Colonic mucosa (tissue), 4 donors: ENCODE measurements around the gene ZNF697. TPM values are rescaled to one million over a fixed set of nuclear protein-coding genes. Genes with fewer than 3 reads are reported as not detected.
A peak's percentile ranks its signal among the peaks of the same experiment; 100 is the strongest.
"Not testable (repeated sequence)": the region's sequence is repeated elsewhere in the genome, so short reads cannot be mapped to it uniquely, and the experiment has no call there.

Experiments used
- DNase-seq: peaks from one replicate; pipeline ENCODE4 v3.0.0-alpha.2; 2020
- H3K27ac ChIP-seq: fragments of 200-600 bp; one replicate; pipeline ENCODE4 v1.8.0; 2021
- H3K27me3 ChIP-seq: fragments of 200-600 bp; one replicate; pipeline ENCODE4 v1.8.0; 2021
- H3K36me3 ChIP-seq: fragments of 200-600 bp; one replicate; pipeline ENCODE4 v1.8.0; 2021
- H3K4me1 ChIP-seq: fragments of 200-600 bp; one replicate; pipeline ENCODE4 v1.8.0; 2021; ENCODE audit warnings: mild to moderate bottlenecking
- H3K4me3 ChIP-seq: fragments of 200-600 bp; one replicate; pipeline ENCODE4 v1.8.0; 2021
- H3K9ac ChIP-seq, 2 donors: one replicate each; pipeline ENCODE4 v1.7.0; 2013; ENCODE audit warnings: control low read depth in 2 of 2, low read depth in 2 of 2, low read length in 2 of 2
- H3K9me3 ChIP-seq: fragments of 200-600 bp; one replicate; pipeline ENCODE4 v1.8.0; 2021
- intact Hi-C: fragments of 100-400 bp; cut with DNase I; formaldehyde crosslinking; loops from one replicate; pipeline ENCODE4 v1.14.1; 2022
- total RNA-seq, 2 donors: library from RNA; stranded (reverse); fragmentation: NEBNext Ultra II Directional in 1 of 2; extraction: Animal tissue kit (Norgen Biotek cat#: 25700) in 1 of 2; gene quantifications; one replicate each; pipeline ENCODE4 v1.2.1, GENCODE V29; 2021
- TF ChIP-seq, protein P1 (sequence below): fragments of 200-600 bp; IDR thresholded peaks from one replicate; pipeline ENCODE4 v1.8.0; 2022; ENCODE audit warnings: antibody characterized with exemption, mild to moderate bottlenecking
- donor health status: healthy.
- donor health status: DM: no; HTN: no; CAD: no.
- donor health status: DM: no; HTN: no; CAD: no.

Gene ZNF697
- total RNA-seq, 2 donors from 2014 or later: 2.1 to 3.2 TPM

DNA sequence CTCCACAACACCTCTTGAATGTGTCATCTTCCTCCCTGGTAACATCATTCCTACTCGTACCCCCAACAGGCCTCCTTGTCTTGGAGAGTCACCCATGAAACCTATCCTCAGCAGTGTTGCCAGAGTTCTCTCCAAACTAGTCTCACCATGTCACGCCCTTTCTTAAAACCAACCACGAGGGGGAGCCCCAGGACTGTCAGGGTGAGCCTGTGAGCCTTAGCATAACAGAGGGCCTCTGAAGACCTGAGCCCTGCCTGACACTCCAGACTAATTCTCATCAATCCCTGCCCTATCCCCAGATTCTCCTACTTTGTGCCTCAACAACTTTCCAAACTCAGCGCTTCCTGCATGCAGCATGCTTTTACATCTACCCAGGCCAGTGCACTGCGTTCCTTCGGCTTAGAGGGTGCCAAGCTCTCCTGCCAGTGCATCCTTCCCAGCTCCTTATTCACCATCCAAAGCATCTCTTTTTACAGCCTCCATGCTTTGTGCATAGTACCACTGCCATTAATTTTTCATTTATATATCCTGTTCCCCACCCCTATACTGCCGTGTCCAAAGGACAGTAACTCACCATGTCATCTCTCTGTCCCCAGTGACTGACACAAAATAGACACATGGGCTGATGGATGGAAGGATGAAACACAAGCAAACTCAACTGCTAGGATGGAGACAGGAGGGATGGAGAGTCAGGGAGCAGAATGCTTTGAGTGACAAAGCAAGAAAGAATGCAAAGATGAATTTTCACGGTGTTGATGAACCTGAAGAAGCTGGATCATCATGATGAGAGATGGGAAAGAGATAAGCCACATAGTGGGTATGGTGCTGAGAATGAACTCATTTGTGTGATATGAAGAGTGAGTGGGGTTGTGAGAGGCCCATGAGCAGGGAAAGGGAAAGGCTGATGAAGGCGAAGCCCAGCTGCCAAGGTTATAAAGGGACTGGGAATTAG lies 34.0 kb downstream of the ZNF697 start:
- Histone ChIP-seq H3K27me3 (no peaks in the 10 kb centered on the region), H3K27ac (no peak overlapping the region), H3K4me1 (no peaks in the 10 kb centered on the region), H3K4me3 (no peak overlapping the region), H3K9ac (peak overlapping the region in 1 of 2 donors; percentile 7), H3K9me3 (no peaks in the 10 kb centered on the region), H3K36me3 (no peaks in the 10 kb centered on the region)
- TF ChIP-seq, protein P1, sequence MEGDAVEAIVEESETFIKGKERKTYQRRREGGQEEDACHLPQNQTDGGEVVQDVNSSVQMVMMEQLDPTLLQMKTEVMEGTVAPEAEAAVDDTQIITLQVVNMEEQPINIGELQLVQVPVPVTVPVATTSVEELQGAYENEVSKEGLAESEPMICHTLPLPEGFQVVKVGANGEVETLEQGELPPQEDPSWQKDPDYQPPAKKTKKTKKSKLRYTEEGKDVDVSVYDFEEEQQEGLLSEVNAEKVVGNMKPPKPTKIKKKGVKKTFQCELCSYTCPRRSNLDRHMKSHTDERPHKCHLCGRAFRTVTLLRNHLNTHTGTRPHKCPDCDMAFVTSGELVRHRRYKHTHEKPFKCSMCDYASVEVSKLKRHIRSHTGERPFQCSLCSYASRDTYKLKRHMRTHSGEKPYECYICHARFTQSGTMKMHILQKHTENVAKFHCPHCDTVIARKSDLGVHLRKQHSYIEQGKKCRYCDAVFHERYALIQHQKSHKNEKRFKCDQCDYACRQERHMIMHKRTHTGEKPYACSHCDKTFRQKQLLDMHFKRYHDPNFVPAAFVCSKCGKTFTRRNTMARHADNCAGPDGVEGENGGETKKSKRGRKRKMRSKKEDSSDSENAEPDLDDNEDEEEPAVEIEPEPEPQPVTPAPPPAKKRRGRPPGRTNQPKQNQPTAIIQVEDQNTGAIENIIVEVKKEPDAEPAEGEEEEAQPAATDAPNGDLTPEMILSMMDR: peak; percentile 63
- DNase-seq: peak; percentile 90
- intact Hi-C loops: loop anchor here (5.0 kb wide), 2 partner anchors 48 to 63 kb away; no protein-coding TSS in a partner anchor

DNA sequence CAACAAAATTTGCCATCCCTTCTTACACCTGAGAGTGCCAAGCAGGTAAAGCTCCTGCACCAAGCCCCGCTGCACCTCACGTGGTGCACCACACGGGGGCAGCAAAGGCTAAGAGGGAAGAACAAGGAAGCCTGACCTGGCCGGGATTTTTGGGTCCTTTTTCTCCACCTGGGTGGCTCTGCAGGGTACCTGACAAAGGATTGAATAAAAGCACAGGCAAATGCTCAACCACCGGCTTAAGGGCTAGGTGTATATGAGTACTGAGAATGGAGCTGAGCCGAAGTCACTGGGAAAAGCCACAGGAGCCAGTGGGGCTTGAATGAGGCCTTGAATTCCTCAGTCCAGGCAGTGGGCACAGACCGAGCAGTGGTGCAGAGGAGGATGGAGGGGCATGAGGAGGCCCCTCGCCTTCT lies 36.4 kb downstream of the ZNF697 start:
- Histone ChIP-seq H3K4me1 (no peaks in the 10 kb centered on the region), H3K27ac (no peak overlapping the region), H3K27me3 (no peaks in the 10 kb centered on the region), H3K36me3 (no peaks in the 10 kb centered on the region), H3K4me3 (no peak overlapping the region), H3K9ac (no peak overlapping the region), H3K9me3 (no peaks in the 10 kb centered on the region)
- TF ChIP-seq, protein P1: peak; percentile 95
- DNase-seq: peak; percentile 92
- intact Hi-C loops: loop anchor here (5.0 kb wide), 2 partner anchors 51 to 66 kb away; no protein-coding TSS in a partner anchor

DNA sequence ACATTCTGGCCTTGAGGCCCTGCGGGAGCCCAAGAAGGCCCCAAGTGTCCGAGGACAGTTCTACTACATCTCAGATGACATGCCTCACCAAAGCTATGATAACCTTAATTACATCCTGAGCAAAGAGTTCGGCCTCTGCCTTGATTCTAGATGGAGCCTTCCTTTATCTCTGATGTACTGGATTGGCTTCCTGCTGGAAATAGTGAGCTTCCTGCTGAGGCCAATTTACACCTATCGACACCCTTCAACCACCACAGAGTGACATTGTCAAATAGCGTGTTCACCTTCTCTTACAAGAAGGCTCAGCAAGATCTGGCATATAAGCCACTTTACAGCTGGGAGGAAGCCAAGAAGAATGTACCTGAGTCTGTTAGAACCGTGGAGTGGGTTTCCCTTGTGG lies 39.2 kb downstream of the ZNF697 start:
- H3K4me1 ChIP-seq, H3K27me3 ChIP-seq, H3K4me3 ChIP-seq, intact Hi-C loops, H3K36me3 ChIP-seq, H3K9me3 ChIP-seq, H3K27ac ChIP-seq, DNase-seq, H3K9ac ChIP-seq: not testable (repeated sequence)

DNA sequence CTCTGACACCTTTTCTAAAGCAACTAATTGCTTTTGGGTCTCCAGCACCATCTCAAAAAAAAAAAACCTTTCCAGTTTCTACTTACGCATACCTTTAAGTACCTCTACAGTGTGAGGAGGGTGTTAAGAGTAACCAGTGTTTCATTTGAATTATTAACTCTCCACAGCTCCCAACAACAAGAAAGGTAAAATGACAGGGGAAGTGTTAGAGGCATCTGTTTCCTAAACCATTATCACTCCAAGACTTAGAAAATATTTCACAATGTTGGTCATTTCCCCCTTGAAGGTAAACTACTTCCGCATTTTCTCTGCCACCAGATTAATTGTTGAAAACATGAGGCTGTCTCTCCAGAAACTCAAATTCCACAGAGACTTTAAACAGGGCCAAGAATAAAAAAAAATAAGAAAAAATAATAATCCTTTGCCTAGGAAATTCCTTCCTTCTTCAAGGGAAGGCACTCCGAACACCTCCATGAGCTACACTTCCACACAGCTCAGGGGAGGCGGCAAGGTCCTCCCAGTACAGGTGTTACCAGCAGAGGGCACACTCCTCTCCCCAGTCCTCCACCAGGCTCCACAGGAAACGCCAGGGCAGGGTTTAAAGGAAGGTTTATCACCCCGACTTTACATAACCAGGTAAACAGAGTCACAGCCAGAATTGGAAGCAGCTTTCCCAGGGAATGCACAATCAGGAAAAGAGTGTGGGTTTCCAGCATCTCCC lies 40.8 kb downstream of the ZNF697 start:
- H3K27ac ChIP-seq, H3K9ac ChIP-seq, H3K9me3 ChIP-seq, H3K27me3 ChIP-seq, H3K4me1 ChIP-seq, H3K4me3 ChIP-seq, DNase-seq, H3K36me3 ChIP-seq, intact Hi-C loops: not testable (repeated sequence)

DNA sequence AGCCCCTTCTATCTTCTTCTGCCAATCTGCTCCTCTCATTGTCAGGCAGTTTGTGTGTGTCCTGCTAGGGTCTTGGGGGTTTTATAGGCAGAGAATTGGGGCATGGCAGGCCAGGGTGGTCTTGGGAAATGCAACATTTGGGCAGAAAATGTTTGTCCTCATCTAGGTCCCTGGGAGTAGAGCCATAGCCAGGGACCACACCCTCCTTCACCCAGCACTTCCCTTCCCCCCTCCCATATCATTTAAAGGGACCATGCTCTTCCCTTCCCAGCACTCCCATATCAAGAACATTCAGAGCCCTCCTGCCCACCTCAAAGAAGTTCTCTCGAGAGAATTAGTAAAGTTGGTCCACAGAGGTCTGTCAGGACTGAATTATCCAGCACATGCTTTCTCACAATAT lies 41.7 kb downstream of the ZNF697 start:
- Histone ChIP-seq H3K9ac (no peak overlapping the region), H3K27ac (no peak overlapping the region), H3K9me3 (no peaks in the 10 kb centered on the region), H3K27me3 (no peaks in the 10 kb centered on the region), H3K4me1 (no peaks in the 10 kb centered on the region), H3K36me3 (no peaks in the 10 kb centered on the region), H3K4me3 (no peak overlapping the region)
- intact Hi-C loops: no loop called here
- TF ChIP-seq, protein P1: no peak
- no peak for DNase-seq

DNA sequence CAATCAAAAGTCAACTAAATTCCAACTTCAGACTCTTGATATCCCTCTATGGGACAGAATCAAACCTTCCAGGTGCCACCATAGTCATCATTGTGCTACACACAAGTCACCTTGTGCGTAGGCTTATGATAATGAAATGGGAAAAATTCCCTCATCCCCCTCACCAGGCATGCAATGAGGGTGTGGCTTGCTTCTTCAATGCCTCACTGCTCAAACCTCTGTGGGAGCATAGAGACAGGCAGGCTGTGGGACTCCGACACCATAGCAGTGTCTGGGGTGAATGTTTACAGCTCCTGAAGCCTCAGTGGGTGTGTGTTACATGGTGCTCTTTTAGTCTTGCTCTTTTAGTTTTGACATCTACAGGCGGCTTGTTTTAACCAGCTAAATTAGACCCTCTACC lies 42.4 kb downstream of the ZNF697 start:
- intact Hi-C loops: no loop called here
- Histone ChIP-seq H3K4me3 (no peak overlapping the region), H3K9ac (no peak overlapping the region), H3K27ac (no peak overlapping the region), H3K27me3 (no peaks in the 10 kb centered on the region), H3K4me1 (no peaks in the 10 kb centered on the region), H3K36me3 (no peaks in the 10 kb centered on the region), H3K9me3 (no peaks in the 10 kb centered on the region)
- DNase-seq: no peak
- TF ChIP-seq, protein P1: no peak

DNA sequence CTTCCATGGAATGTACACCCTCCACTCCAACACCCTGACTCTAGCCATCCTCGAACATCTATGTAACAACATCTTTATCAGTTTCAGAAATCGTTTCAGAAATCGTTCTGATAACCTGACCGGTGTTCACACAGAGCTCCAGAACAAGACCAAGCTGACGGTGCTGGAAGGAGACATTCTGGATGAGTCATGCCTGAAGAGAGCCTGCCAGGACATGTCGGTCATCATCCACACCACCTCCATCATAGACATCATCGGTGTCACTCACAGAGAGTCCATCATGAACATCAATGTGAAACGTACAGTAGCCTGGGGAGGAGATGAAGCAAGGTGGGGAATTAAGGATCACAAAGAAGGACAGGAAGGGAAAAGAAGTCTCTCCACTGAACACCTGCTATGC lies 43.0 kb downstream of the ZNF697 start:
- H3K9me3 ChIP-seq, DNase-seq, H3K27ac ChIP-seq: not testable (repeated sequence)

More for the DNA sequence above, 43.0 kb downstream of the ZNF697 start:
- H3K4me1 ChIP-seq, H3K27me3 ChIP-seq, intact Hi-C loops, H3K4me3 ChIP-seq, H3K36me3 ChIP-seq, H3K9ac ChIP-seq: not testable (repeated sequence)
